ENCODE measurements around the gene GKAP1.

GKAP1 gene

DNA sequence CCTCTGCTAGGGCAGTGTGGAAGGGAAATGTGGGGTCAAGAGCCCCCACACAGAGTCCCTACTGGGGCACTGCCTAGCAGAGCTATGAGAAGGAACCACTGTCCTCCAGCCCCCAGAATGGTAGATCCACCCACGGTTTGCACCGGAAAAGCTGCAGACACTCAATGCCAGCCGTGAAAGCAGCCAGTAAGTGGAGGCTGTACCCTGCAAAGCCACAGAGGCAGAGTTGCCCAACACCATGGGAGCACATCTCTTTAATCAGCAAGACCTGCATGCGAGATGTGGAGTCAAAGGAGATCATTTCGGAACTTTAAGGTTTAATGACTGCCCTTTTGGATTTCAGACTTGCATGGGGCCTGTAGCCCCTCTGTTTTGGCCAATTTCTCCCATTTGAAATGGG is 52.2 kb downstream of the GKAP1 start:
- no peak overlapping the region for H2BK5ac ChIP-seq (ENCODE audit: low read length)
- H3K23ac ChIP-seq (ENCODE audit: low read depth, low read length, poor library complexity) = no peak overlapping the region
- H3K4ac ChIP-seq (ENCODE audit: low read length) = no peak overlapping the region
- H3K4me3 ChIP-seq (ENCODE audit: low read length in 2 of 2) = no peak overlapping the region
- DNase-seq (ENCODE audit: low spot score) = no peak
- H3K36me3 ChIP-seq (replicated peaks in 1 of 2; ENCODE audit: control insufficient read depth in 2 of 2, insufficient read depth in 2 of 2, low read length in 2 of 2) = no peaks in the 10 kb centered on the region
- H2BK15ac ChIP-seq (ENCODE audit: low read length) = no peak overlapping the region
- H4K91ac ChIP-seq (ENCODE audit: low read depth, low read length, poor library complexity) = no peak overlapping the region
- H2AK5ac ChIP-seq (ENCODE audit: low read depth, low read length) = no peak overlapping the region
- no peak overlapping the region for H4K8ac ChIP-seq (ENCODE audit: low read depth, low read length)
- no peaks in the 10 kb centered on the region for H3K27me3 ChIP-seq (ENCODE audit: control insufficient read depth in 3 of 3, insufficient read depth in 3 of 3, low read depth in 1 of 3, low read length in 3 of 3)
- no peak overlapping the region for H2BK120ac ChIP-seq (ENCODE audit: low read depth, low read length)
- WGBS, 2 donors (ENCODE audit: extremely low coverage in 2 of 2, insufficient read length in 2 of 2, insufficient replicate concordance in 1 of 2) = no CpG with 5 or more reads among the region's 5 CpGs
- no peak overlapping the region for H3K18ac ChIP-seq (ENCODE audit: low read length)
- no peak overlapping the region for H3K27ac ChIP-seq (replicated peaks; ENCODE audit: low read length)
- no peaks in the 10 kb centered on the region for H3K4me1 ChIP-seq (ENCODE audit: control insufficient read depth in 2 of 2, insufficient read depth in 1 of 2, low read depth in 1 of 2, low read length in 2 of 2)
- H3K14ac ChIP-seq (ENCODE audit: low read length) = no peak overlapping the region
- H3K9me3 ChIP-seq (replicated peaks in 1 of 2; ENCODE audit: control insufficient read depth in 2 of 2, insufficient read depth in 1 of 2, low read depth in 1 of 2, low read length in 2 of 2) = no peaks in the 10 kb centered on the region
- H3K4me2 ChIP-seq (ENCODE audit: insufficient read depth, low read length, poor library complexity, severe bottlenecking) = no peak overlapping the region
- no peak overlapping the region for H2BK12ac ChIP-seq (ENCODE audit: low read length)
- no peak overlapping the region for H3K9ac ChIP-seq (ENCODE audit: low read depth, low read length, poor library complexity)
- H3K79me1 ChIP-seq (ENCODE audit: low read depth, low read length) = no peaks in the 10 kb centered on the region
- H2AFZ ChIP-seq (ENCODE audit: low read length) = no peak overlapping the region

DNA sequence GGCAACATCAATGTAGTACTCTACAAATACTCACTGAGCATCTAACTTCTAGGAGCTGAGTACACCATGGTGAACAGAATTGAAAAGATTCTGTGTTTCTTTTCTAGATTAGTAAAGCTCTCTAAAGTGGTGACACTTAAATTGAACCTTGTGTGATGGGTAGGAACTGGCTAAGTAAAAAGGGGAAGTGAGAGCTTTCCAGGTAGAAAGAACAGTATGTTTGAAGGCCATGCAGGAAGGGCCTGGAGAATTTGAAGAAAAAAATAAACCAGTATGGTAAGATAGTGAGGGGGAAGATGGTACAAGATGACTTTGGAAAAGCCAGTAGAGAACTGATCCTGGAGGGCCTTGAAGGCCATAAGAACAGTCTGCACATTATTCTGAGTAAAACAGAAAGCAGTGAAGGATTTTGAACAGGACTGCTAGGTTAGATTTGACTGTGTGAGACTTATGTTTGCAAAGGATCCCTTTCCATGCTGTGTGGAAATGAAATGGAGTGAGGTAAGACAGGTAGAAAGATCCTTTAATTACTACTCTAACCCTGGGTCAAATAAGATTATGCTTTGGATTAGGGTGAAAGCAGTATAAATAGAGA is 63.1 kb downstream of the GKAP1 start:
- no peak overlapping the region for H4K91ac ChIP-seq (ENCODE audit: low read depth, low read length, poor library complexity)
- H2BK5ac ChIP-seq (ENCODE audit: low read length) = no peak overlapping the region
- no peak overlapping the region for H3K23ac ChIP-seq (ENCODE audit: low read depth, low read length, poor library complexity)
- no peak overlapping the region for H2BK15ac ChIP-seq (ENCODE audit: low read length)
- no peaks in the 10 kb centered on the region for H3K4me1 ChIP-seq (ENCODE audit: control insufficient read depth in 2 of 2, insufficient read depth in 1 of 2, low read depth in 1 of 2, low read length in 2 of 2)
- no peak overlapping the region for H2BK12ac ChIP-seq (ENCODE audit: low read length)
- no peaks in the 10 kb centered on the region for H3K27me3 ChIP-seq (ENCODE audit: control insufficient read depth in 3 of 3, insufficient read depth in 3 of 3, low read depth in 1 of 3, low read length in 3 of 3)
- H3K36me3 ChIP-seq (replicated peaks in 1 of 2; ENCODE audit: control insufficient read depth in 2 of 2, insufficient read depth in 2 of 2, low read length in 2 of 2) = no peaks in the 10 kb centered on the region
- no peak for DNase-seq (ENCODE audit: low spot score)
- H3K4me2 ChIP-seq (ENCODE audit: insufficient read depth, low read length, poor library complexity, severe bottlenecking) = no peak overlapping the region
- no peak overlapping the region for H3K14ac ChIP-seq (ENCODE audit: low read length)
- no peak overlapping the region for H3K4me3 ChIP-seq (ENCODE audit: low read length in 2 of 2)
- H3K79me1 ChIP-seq (ENCODE audit: low read depth, low read length) = no peaks in the 10 kb centered on the region
- H4K8ac ChIP-seq (ENCODE audit: low read depth, low read length) = no peak overlapping the region
- H3K18ac ChIP-seq (ENCODE audit: low read length) = no peak overlapping the region
- H2AFZ ChIP-seq (ENCODE audit: low read length) = no peak overlapping the region
- no peak overlapping the region for H3K9ac ChIP-seq (ENCODE audit: low read depth, low read length, poor library complexity)
- H3K27ac ChIP-seq (replicated peaks; ENCODE audit: low read length) = no peak overlapping the region
- H3K4ac ChIP-seq (ENCODE audit: low read length) = no peak overlapping the region
- H3K9me3 ChIP-seq (replicated peaks in 1 of 2; ENCODE audit: control insufficient read depth in 2 of 2, insufficient read depth in 1 of 2, low read depth in 1 of 2, low read length in 2 of 2) = no peaks in the 10 kb centered on the region
- no peak overlapping the region for H2AK5ac ChIP-seq (ENCODE audit: low read depth, low read length)
- no peak overlapping the region for H2BK120ac ChIP-seq (ENCODE audit: low read depth, low read length)

DNA sequence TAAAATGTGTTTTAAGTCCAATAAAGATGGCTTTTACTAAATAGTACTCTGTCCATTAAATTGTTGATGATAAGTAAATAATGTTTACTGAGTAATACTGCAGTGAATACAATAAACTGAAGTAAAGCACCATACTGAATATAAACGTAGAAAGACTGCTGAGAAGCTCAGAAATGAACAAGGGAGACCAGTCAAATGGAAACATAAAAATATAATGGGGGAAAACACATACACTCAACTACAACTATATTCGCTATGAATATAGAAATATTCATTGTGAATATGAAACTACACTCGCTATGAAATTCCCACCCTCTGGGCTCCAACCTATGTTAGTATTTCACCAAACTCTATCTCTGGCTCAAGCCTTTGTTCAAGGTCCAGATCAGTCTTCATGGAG is 67.9 kb downstream of the GKAP1 start:
- no peak overlapping the region for H2BK12ac ChIP-seq (ENCODE audit: low read length)
- no peak overlapping the region for H3K18ac ChIP-seq (ENCODE audit: low read length)
- no peaks in the 10 kb centered on the region for H3K9me3 ChIP-seq (replicated peaks in 1 of 2; ENCODE audit: control insufficient read depth in 2 of 2, insufficient read depth in 1 of 2, low read depth in 1 of 2, low read length in 2 of 2)
- WGBS, 2 donors (ENCODE audit: extremely low coverage in 2 of 2, insufficient read length in 2 of 2, insufficient replicate concordance in 1 of 2) = no CpG with 5 or more reads among the region's 3 CpGs
- no peak overlapping the region for H4K91ac ChIP-seq (ENCODE audit: low read depth, low read length, poor library complexity)
- no peak overlapping the region for H3K4ac ChIP-seq (ENCODE audit: low read length)
- H3K23ac ChIP-seq (ENCODE audit: low read depth, low read length, poor library complexity) = no peak overlapping the region
- H2AK5ac ChIP-seq (ENCODE audit: low read depth, low read length) = no peak overlapping the region
- H4K8ac ChIP-seq (ENCODE audit: low read depth, low read length) = no peak overlapping the region
- no peak overlapping the region for H2BK15ac ChIP-seq (ENCODE audit: low read length)
- H2AFZ ChIP-seq (ENCODE audit: low read length) = no peak overlapping the region
- DNase-seq (ENCODE audit: low spot score) = no peak
- H3K4me3 ChIP-seq (ENCODE audit: low read length in 2 of 2) = no peak overlapping the region
- no peak overlapping the region for H3K9ac ChIP-seq (ENCODE audit: low read depth, low read length, poor library complexity)
- H3K36me3 ChIP-seq (replicated peaks in 1 of 2; ENCODE audit: control insufficient read depth in 2 of 2, insufficient read depth in 2 of 2, low read length in 2 of 2) = no peaks in the 10 kb centered on the region
- no peaks in the 10 kb centered on the region for H3K27me3 ChIP-seq (ENCODE audit: control insufficient read depth in 3 of 3, insufficient read depth in 3 of 3, low read depth in 1 of 3, low read length in 3 of 3)
- H2BK120ac ChIP-seq (ENCODE audit: low read depth, low read length) = no peak overlapping the region
- H3K27ac ChIP-seq (replicated peaks; ENCODE audit: low read length) = no peak overlapping the region
- H3K4me2 ChIP-seq (ENCODE audit: insufficient read depth, low read length, poor library complexity, severe bottlenecking) = no peak overlapping the region
- no peak overlapping the region for H2BK5ac ChIP-seq (ENCODE audit: low read length)
- no peaks in the 10 kb centered on the region for H3K4me1 ChIP-seq (ENCODE audit: control insufficient read depth in 2 of 2, insufficient read depth in 1 of 2, low read depth in 1 of 2, low read length in 2 of 2)
- H3K79me1 ChIP-seq (ENCODE audit: low read depth, low read length) = no peaks in the 10 kb centered on the region
- H3K14ac ChIP-seq (ENCODE audit: low read length) = no peak overlapping the region

DNA sequence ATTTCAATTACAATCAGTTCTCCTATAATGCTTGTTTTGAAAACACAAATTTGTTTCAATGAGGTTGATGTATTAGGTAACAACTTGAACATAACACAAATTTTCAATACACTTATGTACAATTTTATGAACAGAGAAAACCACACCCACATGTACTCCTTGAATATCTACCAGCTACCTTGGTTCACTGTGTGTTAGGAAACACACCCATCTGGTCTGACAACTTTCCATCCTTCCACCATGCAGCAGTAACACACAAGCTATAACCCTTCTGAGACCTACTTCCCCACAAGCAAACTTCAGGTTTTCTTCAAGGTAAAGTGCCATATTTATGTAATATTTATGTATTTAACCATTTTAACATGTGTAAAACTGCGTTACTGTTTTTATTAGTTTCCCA is 73.4 kb downstream of the GKAP1 start:
- Histone ChIP-seq H2AFZ (ENCODE audit: low read length) (no peak overlapping the region), H3K14ac (ENCODE audit: low read length) (no peak overlapping the region), H3K27me3 (ENCODE audit: control insufficient read depth in 3 of 3, insufficient read depth in 3 of 3, low read depth in 1 of 3, low read length in 3 of 3) (no peaks in the 10 kb centered on the region), H2BK5ac (ENCODE audit: low read length) (no peak overlapping the region), H2BK15ac (ENCODE audit: low read length) (no peak overlapping the region), H2BK120ac (ENCODE audit: low read depth, low read length) (no peak overlapping the region), H3K18ac (ENCODE audit: low read length) (no peak overlapping the region), H2AK5ac (ENCODE audit: low read depth, low read length) (no peak overlapping the region), H3K4me3 (ENCODE audit: low read length in 2 of 2) (no peak overlapping the region), H4K8ac (ENCODE audit: low read depth, low read length) (no peak overlapping the region), H3K79me1 (ENCODE audit: low read depth, low read length) (no peaks in the 10 kb centered on the region), H3K23ac (ENCODE audit: low read depth, low read length, poor library complexity) (no peak overlapping the region), H3K4me1 (ENCODE audit: control insufficient read depth in 2 of 2, insufficient read depth in 1 of 2, low read depth in 1 of 2, low read length in 2 of 2) (no peaks in the 10 kb centered on the region), H3K9me3 (replicated peaks in 1 of 2; ENCODE audit: control insufficient read depth in 2 of 2, insufficient read depth in 1 of 2, low read depth in 1 of 2, low read length in 2 of 2) (no peaks in the 10 kb centered on the region), H3K36me3 (replicated peaks in 1 of 2; ENCODE audit: control insufficient read depth in 2 of 2, insufficient read depth in 2 of 2, low read length in 2 of 2) (no peaks in the 10 kb centered on the region), H3K27ac (replicated peaks; ENCODE audit: low read length) (no peak overlapping the region), H3K4me2 (ENCODE audit: insufficient read depth, low read length, poor library complexity, severe bottlenecking) (no peak overlapping the region), H4K91ac (ENCODE audit: low read depth, low read length, poor library complexity) (no peak overlapping the region), H3K4ac (ENCODE audit: low read length) (no peak overlapping the region), H3K9ac (ENCODE audit: low read depth, low read length, poor library complexity) (no peak overlapping the region), H2BK12ac (ENCODE audit: low read length) (no peak overlapping the region)
- no peak for DNase-seq (ENCODE audit: low spot score)
- no CpG with 5 or more reads among the region's 1 CpG for WGBS, 2 donors (ENCODE audit: extremely low coverage in 2 of 2, insufficient read length in 2 of 2, insufficient replicate concordance in 1 of 2)
